Loucy (cell line): Measurements from ENCODE around the gene UBAP2.
A peak's percentile ranks its signal among the peaks of the same experiment; 100 is the strongest.

Experiments used
- H2AFZ ChIP-seq: fragments of 200-600 bp; sonication (generic); 2 replicates; pipeline ENCODE4 v1.6.0; 2016; ENCODE audit warnings: antibody characterized with exemption, mild to moderate bottlenecking, low read length, moderate library complexity
- H3F3A ChIP-seq: fragments of 200-600 bp; 2 replicates; pipeline ENCODE4 v1.6.0; 2016; ENCODE audit warnings: antibody characterized with exemption, low read depth, mild to moderate bottlenecking
- H3K27me3 ChIP-seq: fragments of 200-600 bp; sonication (generic); 2 replicates; pipeline ENCODE4 v1.6.1; 2014; ENCODE audit warnings: low read length, mild to moderate bottlenecking; ENCODE audit not compliant: insufficient read depth, poor library complexity, severe bottlenecking
- H3K36me3 ChIP-seq: fragments of 200-600 bp; sonication (generic); 2 replicates; pipeline ENCODE4 v1.6.1; 2016; ENCODE audit warnings: low read length; ENCODE audit not compliant: insufficient read depth
- H3K4me1 ChIP-seq: fragments of 200-600 bp; sonication (generic); 2 replicates; pipeline ENCODE4 v1.5.1; 2014; ENCODE audit warnings: low read length, mild to moderate bottlenecking; ENCODE audit not compliant: insufficient read depth, poor library complexity, severe bottlenecking
- H3K4me2 ChIP-seq: fragments of 200-600 bp; sonication (generic); 2 replicates; pipeline ENCODE4 v1.6.0; 2014; ENCODE audit warnings: antibody characterized with exemption, low read length, low read depth, mild to moderate bottlenecking; ENCODE audit not compliant: poor library complexity, severe bottlenecking
- H3K4me3 ChIP-seq: fragments of 200-600 bp; sonication (generic); 2 replicates; pipeline ENCODE4 v1.5.1; 2014; ENCODE audit warnings: low read length, mild to moderate bottlenecking, mixed read lengths; ENCODE audit not compliant: poor library complexity, severe bottlenecking
- H3K79me2 ChIP-seq: fragments of 200-600 bp; sonication (generic); 2 replicates; pipeline ENCODE4 v1.6.1; 2014; ENCODE audit warnings: low read length; ENCODE audit not compliant: insufficient read depth
- H3K9ac ChIP-seq: fragments of 200-600 bp; sonication (generic); 2 replicates; pipeline ENCODE4 v1.6.0; 2014; ENCODE audit warnings: mild to moderate bottlenecking, low read depth, low read length, moderate library complexity; ENCODE audit not compliant: poor library complexity, severe bottlenecking
- H3K9me2 ChIP-seq: fragments of 200-600 bp; sonication (generic); replicated peaks from 2 replicates; pipeline ENCODE4 v1.6.1; 2016; ENCODE audit warnings: low read depth, low read length, mixed read lengths
- H3K9me3 ChIP-seq: fragments of 200-600 bp; sonication (generic); 2 replicates; pipeline ENCODE4 v1.6.1; 2014; ENCODE audit warnings: mild to moderate bottlenecking, antibody characterized with exemption, low read length, low read depth; ENCODE audit not compliant: insufficient read depth
- H4K20me1 ChIP-seq: fragments of 200-600 bp; sonication (generic); 2 replicates; pipeline ENCODE4 v1.6.0; 2014; ENCODE audit warnings: antibody characterized with exemption, low read length, mild to moderate bottlenecking; ENCODE audit not compliant: insufficient read depth, poor library complexity, severe bottlenecking
- CTCF ChIP-seq: fragments of 200-600 bp; sonication (generic); conservative IDR thresholded peaks from 2 replicates; pipeline ENCODE4 v1.5.1; 2014; ENCODE audit warnings: mild to moderate bottlenecking, antibody characterized with exemption, low read length
- EZH2phosphoT487 ChIP-seq: fragments of 200-600 bp; IDR thresholded peaks from 2 replicates; pipeline ENCODE4 v1.6.1; 2018; ENCODE audit warnings: antibody characterized with exemption, mild to moderate bottlenecking, moderate library complexity, borderline replicate concordance

Gene UBAP2

GRCh38 chr9:34049630-34050384 is 1.1 kb upstream of the UBAP2 start:
- Histone ChIP-seq H3K9me2 (no peaks in the 10 kb centered on the region), H2AFZ (peak overlapping the region; percentile 96), H3K9me3 (no peaks in the 10 kb centered on the region), H3K4me1 (peaks cover 24% of the 10 kb centered on the region), H3K36me3 (no peaks in the 10 kb centered on the region), H3F3A (no peaks in the 10 kb centered on the region), H3K79me2 (peaks cover 37% of the 10 kb centered on the region), H3K4me2 (peak overlapping the region; percentile 79), H3K9ac (peak overlapping the region; percentile 91), H3K27me3 (no peaks in the 10 kb centered on the region), H4K20me1 (peaks cover 35% of the 10 kb centered on the region), H3K4me3 (peak overlapping the region; percentile 89)
- TF ChIP-seq CTCF (no peak), EZH2phosphoT487 (no peak)

- Histone ChIP-seq H2AFZ (peak overlapping the region; percentile 96), H3K4me2 (peak overlapping the region; percentile 98), H3K79me2 (peaks cover 54% of the 10 kb centered on the region), H3K4me1 (peaks cover 24% of the 10 kb centered on the region), H4K20me1 (peaks cover 43% of the 10 kb centered on the region), H3K9ac (peak overlapping the region; percentile 91), H3K9me2 (no peaks in the 10 kb centered on the region), H3K27me3 (no peaks in the 10 kb centered on the region), H3K36me3 (no peaks in the 10 kb centered on the region), H3F3A (no peaks in the 10 kb centered on the region), H3K4me3 (peak overlapping the region; percentile 89), H3K9me3 (no peaks in the 10 kb centered on the region)
- TF ChIP-seq CTCF (no peak), EZH2phosphoT487 (no peak)
Measured at GRCh38 chr9:34047864-34048726, 592 bp downstream of the UBAP2 start.

- peaks cover 66% of the 10 kb centered on the region for H3K79me2 ChIP-seq
- no peaks in the 10 kb centered on the region for H3F3A ChIP-seq
- TF ChIP-seq EZH2phosphoT487 (no peak), CTCF (no peak)
- no peaks in the 10 kb centered on the region for H3K9me3 ChIP-seq
- peaks cover 24% of the 10 kb centered on the region for H3K4me1 ChIP-seq
- peak overlapping the region; percentile 89 for H3K4me3 ChIP-seq
- no peaks in the 10 kb centered on the region for H3K9me2 ChIP-seq
- H2AFZ ChIP-seq = no peak overlapping the region
- no peaks in the 10 kb centered on the region for H3K27me3 ChIP-seq
- peak overlapping the region; percentile 98 for H3K4me2 ChIP-seq
- peaks cover 53% of the 10 kb centered on the region for H4K20me1 ChIP-seq
- no peaks in the 10 kb centered on the region for H3K36me3 ChIP-seq
- peak overlapping the region; percentile 91 for H3K9ac ChIP-seq
Measured at GRCh38 chr9:34046784-34047379, 1.8 kb downstream of the UBAP2 start.
